ENCODE data around the gene ADAMTSL1. TPM values are rescaled to one million over a fixed set of nuclear protein-coding genes. Genes with fewer than 3 reads are reported as not detected.

ADAMTSL1 gene
- polyA plus RNA-seq, 2 of the 4 experiments (the other 2 are of a cell fraction): 0.03 TPM; not detected in 1

DNA sequence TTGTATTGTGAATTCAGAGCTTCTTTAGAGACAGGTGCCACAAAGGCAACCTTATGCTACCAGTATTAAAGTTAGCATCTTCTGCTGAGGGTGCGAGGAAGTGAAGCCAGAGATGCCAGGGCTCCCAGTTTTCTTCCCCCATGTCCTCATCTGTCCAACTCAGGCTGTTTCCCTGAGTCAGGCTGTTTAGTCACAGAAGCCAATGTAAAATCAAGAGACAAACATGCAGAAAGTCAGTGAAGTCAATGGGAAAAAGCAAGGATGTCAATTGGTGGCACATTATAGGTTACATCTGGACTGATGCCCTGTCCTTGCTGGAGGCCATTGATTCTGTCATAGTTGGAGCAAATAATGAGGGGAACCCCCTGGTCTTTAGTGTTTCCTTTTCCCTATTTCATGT, 390.6 kb downstream of the ADAMTSL1 start:
- WGBS (ENCODE audit: missing lambda C conversion rate): 13% methylated on average over 1 of the region's 1 CpG
- ATAC-seq (no peak), FAIRE-seq (no peak), DNase-seq (ENCODE audit: low read depth in 1 of 2, low spot score in 1 of 2) (no peak)
- H3K4me2 ChIP-seq: no peak overlapping the region
- H3K27ac ChIP-seq: no peak overlapping the region
- no peaks in the 10 kb centered on the region for H3K4me1 ChIP-seq
- ChIA-PET POLR2A (no interaction called here), CTCF (interaction anchor here (0.8 kb wide), 1 partner anchor 36 kb away, joined by 3 read pairs; no protein-coding TSS in a partner anchor)
- peaks cover 6% of the 10 kb centered on the region; the same call in 1 of the 3 replicates for H3K9me3 ChIP-seq
- TF ChIP-seq HOXA7 (CRISPR knock-in tag; IDR thresholded peaks at IDR 0.05) (no peak), MAZ (IDR thresholded peaks at IDR 0.05; ENCODE audit: borderline replicate concordance, low read depth, low read length) (no peak), HEYL (CRISPR knock-in tag; IDR thresholded peaks at IDR 0.05) (no peak), FOSB (CRISPR knock-in tag; IDR thresholded peaks at IDR 0.05) (no peak), RARB (CRISPR knock-in tag; IDR thresholded peaks at IDR 0.05) (no peak), PHF8 (IDR thresholded peaks at IDR 0.05; ENCODE audit: borderline replicate concordance, low read depth) (no peak), RNF2 (IDR thresholded peaks at IDR 0.05; ENCODE audit: borderline replicate concordance, low read depth) (no peak), JUN (IDR thresholded peaks at IDR 0.05) (no peak), ELK1 (IDR thresholded peaks at IDR 0.05; ENCODE audit: low read depth, low read length) (no peak), RFX5 (IDR thresholded peaks at IDR 0.05) (no peak), ZC3H11A (IDR thresholded peaks at IDR 0.05) (no peak), HDAC2 (IDR thresholded peaks at IDR 0.05) (no peak)
- H3K4me3 ChIP-seq: no peak overlapping the region

- ChIA-PET CTCF (no interaction called here), POLR2A (no interaction called here)
- ATAC-seq (no peak), DNase-seq (ENCODE audit: low read depth in 1 of 2, low spot score in 1 of 2) (no peak), FAIRE-seq (no peak)
- Histone ChIP-seq H3K4me3 (no peak overlapping the region), H3K4me2 (no peak overlapping the region), H3K9me3 (peaks cover 6% of the 10 kb centered on the region; the same call in 2 of the 3 replicates), H3K4me1 (no peaks in the 10 kb centered on the region), H3K27ac (no peak overlapping the region)
- 49% methylated on average over 3 of the region's 3 CpGs for WGBS (ENCODE audit: missing lambda C conversion rate)
- TF ChIP-seq RFX5 (IDR thresholded peaks at IDR 0.05) (no peak), E2F6 (IDR thresholded peaks at IDR 0.05; ENCODE audit: borderline replicate concordance, low read depth) (no peak), NPAS2 (CRISPR knock-in tag; IDR thresholded peaks at IDR 0.05; ENCODE audit: borderline replicate concordance) (no peak), RCOR1 (IDR thresholded peaks at IDR 0.05; ENCODE audit: low read depth, low read length) (no peak), CBX8 (IDR thresholded peaks at IDR 0.05) (no peak), PHF8 (IDR thresholded peaks at IDR 0.05; ENCODE audit: borderline replicate concordance, low read depth) (no peak), SREBF2 (IDR thresholded peaks at IDR 0.05) (no peak), ZNF302 (CRISPR knock-in tag; IDR thresholded peaks at IDR 0.05) (no peak)
- TF ChIP-seq, protein P1, sequence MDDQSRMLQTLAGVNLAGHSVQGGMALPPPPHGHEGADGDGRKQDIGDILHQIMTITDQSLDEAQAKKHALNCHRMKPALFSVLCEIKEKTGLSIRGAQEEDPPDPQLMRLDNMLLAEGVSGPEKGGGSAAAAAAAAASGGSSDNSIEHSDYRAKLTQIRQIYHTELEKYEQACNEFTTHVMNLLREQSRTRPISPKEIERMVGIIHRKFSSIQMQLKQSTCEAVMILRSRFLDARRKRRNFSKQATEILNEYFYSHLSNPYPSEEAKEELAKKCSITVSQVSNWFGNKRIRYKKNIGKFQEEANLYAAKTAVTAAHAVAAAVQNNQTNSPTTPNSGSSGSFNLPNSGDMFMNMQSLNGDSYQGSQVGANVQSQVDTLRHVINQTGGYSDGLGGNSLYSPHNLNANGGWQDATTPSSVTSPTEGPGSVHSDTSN (IDR thresholded peaks at IDR 0.05): no peak
- TF ChIP-seq, protein P2, sequence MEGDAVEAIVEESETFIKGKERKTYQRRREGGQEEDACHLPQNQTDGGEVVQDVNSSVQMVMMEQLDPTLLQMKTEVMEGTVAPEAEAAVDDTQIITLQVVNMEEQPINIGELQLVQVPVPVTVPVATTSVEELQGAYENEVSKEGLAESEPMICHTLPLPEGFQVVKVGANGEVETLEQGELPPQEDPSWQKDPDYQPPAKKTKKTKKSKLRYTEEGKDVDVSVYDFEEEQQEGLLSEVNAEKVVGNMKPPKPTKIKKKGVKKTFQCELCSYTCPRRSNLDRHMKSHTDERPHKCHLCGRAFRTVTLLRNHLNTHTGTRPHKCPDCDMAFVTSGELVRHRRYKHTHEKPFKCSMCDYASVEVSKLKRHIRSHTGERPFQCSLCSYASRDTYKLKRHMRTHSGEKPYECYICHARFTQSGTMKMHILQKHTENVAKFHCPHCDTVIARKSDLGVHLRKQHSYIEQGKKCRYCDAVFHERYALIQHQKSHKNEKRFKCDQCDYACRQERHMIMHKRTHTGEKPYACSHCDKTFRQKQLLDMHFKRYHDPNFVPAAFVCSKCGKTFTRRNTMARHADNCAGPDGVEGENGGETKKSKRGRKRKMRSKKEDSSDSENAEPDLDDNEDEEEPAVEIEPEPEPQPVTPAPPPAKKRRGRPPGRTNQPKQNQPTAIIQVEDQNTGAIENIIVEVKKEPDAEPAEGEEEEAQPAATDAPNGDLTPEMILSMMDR (IDR thresholded peaks at IDR 0.05): no peak
Observed at GRCh38 chr9:18865542-18865941, 391.6 kb downstream of the ADAMTSL1 start.
